ENCODE results near the gene PFKFB4.
"Not testable (repeated sequence)": the region's sequence is repeated elsewhere in the genome, so short reads cannot be mapped to it uniquely, and the experiment has no call there.

PFKFB4 gene

DNA sequence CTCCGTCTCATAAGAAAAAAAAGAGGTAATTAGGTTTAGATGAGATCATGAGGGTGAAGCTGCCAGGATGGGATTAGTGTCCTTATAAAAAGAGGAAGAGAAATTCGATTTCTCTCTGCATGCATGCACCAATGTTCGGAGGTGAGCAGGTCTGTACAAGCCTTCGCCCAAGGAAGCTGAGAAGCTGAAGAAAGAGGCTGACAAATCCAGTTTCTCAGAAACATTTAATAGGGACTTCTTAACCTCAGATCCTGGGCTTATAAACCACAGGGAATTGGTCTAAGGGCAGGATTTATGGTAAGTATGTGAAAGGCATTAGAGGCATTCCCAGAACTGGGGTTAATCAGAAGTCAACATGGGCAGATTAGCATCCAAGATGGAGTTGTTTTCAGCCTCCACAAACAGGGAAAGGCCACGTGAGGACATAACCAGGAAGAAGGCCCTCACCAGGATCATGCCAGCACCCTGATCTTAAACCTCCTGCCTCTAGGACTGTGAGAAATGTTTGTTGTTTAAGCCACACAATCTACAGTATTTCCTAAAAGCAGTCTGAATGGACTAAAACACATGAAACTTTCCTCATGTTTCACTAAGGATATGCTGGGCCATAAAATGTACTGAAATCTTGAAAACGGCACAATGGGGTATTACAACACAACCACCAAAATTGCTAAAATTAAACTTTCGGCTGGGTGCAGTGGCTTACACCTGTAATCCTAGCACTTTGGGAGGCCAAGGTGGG lies 64.0 kb downstream of the PFKFB4 start:
- DNase-seq (ENCODE audit: low read depth in 2 of 2): peak in 1 of 2 donors; percentile 57
- no peak overlapping the region for H3K4me3 ChIP-seq (replicated peaks in 1 of 2; ENCODE audit: low read depth in 2 of 2, low read length in 2 of 2)
- TF ChIP-seq CTCF (IDR thresholded peaks at IDR 0.05; ENCODE audit: low read depth, low read length): no peak

- TF ChIP-seq CTCF (IDR thresholded peaks at IDR 0.05; ENCODE audit: low read depth, low read length): no peak
- H3K4me3 ChIP-seq (replicated peaks in 1 of 2; ENCODE audit: low read depth in 2 of 2, low read length in 2 of 2): no peak overlapping the region
- DNase-seq (ENCODE audit: low read depth in 2 of 2): no peak
These were observed 69.7 kb downstream of the PFKFB4 start for GRCh38 chr3:48486952-48487351.

- not testable (repeated sequence) for DNase-seq (ENCODE audit: low read depth in 2 of 2)
These were observed 73.8 kb downstream of the PFKFB4 start for GRCh38 chr3:48482822-48483221.

GRCh38 chr3:48480891-48481290 lies 75.7 kb downstream of the PFKFB4 start:
- DNase-seq (ENCODE audit: low read depth in 2 of 2): not testable (repeated sequence)

More at GRCh38 chr3:48482822-48483221, 73.8 kb downstream of the PFKFB4 start:
- not testable (repeated sequence) for H3K4me3 ChIP-seq (replicated peaks in 1 of 2; ENCODE audit: low read depth in 2 of 2, low read length in 2 of 2)

GRCh38 chr3:48478626-48479555 lies 77.7 kb downstream of the PFKFB4 start:
- DNase-seq (ENCODE audit: low read depth in 2 of 2): no peak
- TF ChIP-seq CTCF (IDR thresholded peaks at IDR 0.05; ENCODE audit: low read depth, low read length): no peak
- no peak overlapping the region for H3K4me3 ChIP-seq (replicated peaks in 1 of 2; ENCODE audit: low read depth in 2 of 2, low read length in 2 of 2)

More at GRCh38 chr3:48480891-48481290, 75.7 kb downstream of the PFKFB4 start:
- not testable (repeated sequence) for H3K4me3 ChIP-seq (replicated peaks in 1 of 2; ENCODE audit: low read depth in 2 of 2, low read length in 2 of 2)

- no peak overlapping the region for H3K4me3 ChIP-seq (replicated peaks in 1 of 2; ENCODE audit: low read depth in 2 of 2, low read length in 2 of 2)
- no peak for DNase-seq (ENCODE audit: low read depth in 2 of 2)
These were observed 78.6 kb downstream of the PFKFB4 start for GRCh38 chr3:48477959-48478520.

More at GRCh38 chr3:48477959-48478520, 78.6 kb downstream of the PFKFB4 start:
- no peak for TF ChIP-seq CTCF (IDR thresholded peaks at IDR 0.05; ENCODE audit: low read depth, low read length)
